GM23338 (cell line): ENCODE measurements around the gene SIRPG. TPM values are rescaled to one million over a fixed set of nuclear protein-coding genes. Genes with fewer than 3 reads are reported as not detected.

ENCODE experiments used
- ATAC-seq: fragments of 200-7000 bp; cut with Tn5 transposase; 3 replicates; pipeline ENCODE4 v1.9.1; 2020
- DNase-seq: peaks from one replicate; pipeline ENCODE4 v3.0.0-alpha.2; 2015; ENCODE audit warnings: low spot score
- H2AFZ ChIP-seq: fragments of 200-600 bp; sonication (generic); 2 replicates; pipeline ENCODE4 v1.8.0; 2016; ENCODE audit warnings: antibody characterized with exemption, mild to moderate bottlenecking, moderate library complexity
- H3F3A ChIP-seq: fragments of 200-600 bp; sonication (generic); replicated peaks from 2 replicates; pipeline ENCODE4 v1.8.0; 2017; ENCODE audit warnings: antibody characterized with exemption, mixed run types, low read depth
- H3K27ac ChIP-seq: fragments of 200-600 bp; sonication (generic); 2 replicates; pipeline ENCODE4 v1.6.1; 2016; ENCODE audit warnings: low read depth
- H3K27me3 ChIP-seq: fragments of 200-600 bp; sonication (generic); 2 replicates; pipeline ENCODE4 v1.8.0; 2016; ENCODE audit warnings: mild to moderate bottlenecking, mixed run types, moderate library complexity; ENCODE audit not compliant: insufficient read depth
- H3K36me3 ChIP-seq: fragments of 200-600 bp; sonication (generic); 2 replicates; pipeline ENCODE4 v1.8.0; 2016; ENCODE audit warnings: mild to moderate bottlenecking; ENCODE audit not compliant: insufficient read depth
- H3K4me1 ChIP-seq: fragments of 200-600 bp; sonication (generic); 2 replicates; pipeline ENCODE4 v1.8.0; 2016; ENCODE audit warnings: mild to moderate bottlenecking, moderate library complexity; ENCODE audit not compliant: insufficient read depth
- H3K4me2 ChIP-seq: fragments of 200-600 bp; sonication (generic); 2 replicates; pipeline ENCODE4 v1.7.1; 2017; ENCODE audit warnings: mixed run types
- H3K4me3 ChIP-seq: fragments of 200-600 bp; sonication (generic); 2 replicates; pipeline ENCODE4 v1.6.1; 2016; ENCODE audit warnings: mixed run types
- H3K79me2 ChIP-seq: fragments of 200-600 bp; sonication (generic); replicated peaks from 2 replicates; pipeline ENCODE4 v1.8.0; 2017; ENCODE audit warnings: mild to moderate bottlenecking; ENCODE audit not compliant: insufficient read depth
- H3K9me2 ChIP-seq: fragments of 200-600 bp; sonication (generic); 2 replicates; pipeline ENCODE4 v1.8.0; 2017; ENCODE audit not compliant: insufficient read depth
- H4K20me1 ChIP-seq: fragments of 200-600 bp; sonication (generic); replicated peaks from 2 replicates; pipeline ENCODE4 v1.8.0; 2017; ENCODE audit warnings: mild to moderate bottlenecking; ENCODE audit not compliant: insufficient read depth
- H3K27ac Mint-ChIP-seq: 2 replicates; pipeline ENCODE4 v1.8.0; 2020; ENCODE audit warnings: inconsistent platforms, mild to moderate bottlenecking, moderate library complexity, mixed read lengths
- H3K27me3 Mint-ChIP-seq: 3 replicates; pipeline ENCODE4 v1.8.0; 2022; ENCODE audit warnings: low read depth, mild to moderate bottlenecking, moderate library complexity, mixed read lengths, inconsistent platforms; ENCODE audit not compliant: insufficient read depth, poor library complexity
- H3K36me3 Mint-ChIP-seq: 3 replicates; pipeline ENCODE4 v1.8.0; 2021; ENCODE audit warnings: low read depth, mild to moderate bottlenecking, inconsistent platforms, moderate library complexity, mixed read lengths
- H3K4me1 Mint-ChIP-seq: 3 replicates; pipeline ENCODE4 v1.8.0; 2020; ENCODE audit warnings: mild to moderate bottlenecking, inconsistent platforms, mixed read lengths
- H3K4me3 Mint-ChIP-seq: 3 replicates; pipeline ENCODE4 v1.8.0; 2021; ENCODE audit warnings: moderate library complexity, mild to moderate bottlenecking, inconsistent platforms, mixed read lengths
- H3K9me3 Mint-ChIP-seq: 3 replicates; pipeline ENCODE4 v1.8.0; 2020; ENCODE audit warnings: moderate library complexity, mild to moderate bottlenecking, inconsistent platforms, mixed read lengths
- CREB1 ChIP-seq: fragments of 250-450 bp; sonication (Bioruptor Pico); IDR thresholded peaks from 2 replicates; pipeline ENCODE4 v1.5.0; 2020; ENCODE audit warnings: low read depth, mild to moderate bottlenecking, moderate library complexity
- NANOG ChIP-seq: IDR thresholded peaks from 2 replicates; pipeline ENCODE4 v1.6.1; 2016; ENCODE audit warnings: antibody characterized with exemption, borderline replicate concordance
- POLR2AphosphoS5 ChIP-seq: IDR thresholded peaks from 2 replicates; pipeline ENCODE4 v1.6.1; 2016; ENCODE audit warnings: antibody characterized with exemption, low read depth
- STAT1 ChIP-seq: IDR thresholded peaks from one replicate; pipeline ENCODE4 v1.6.1; 2016; ENCODE audit warnings: antibody characterized with exemption; ENCODE audit not compliant: unreplicated experiment
- ZNF114 ChIP-seq: fragments of 250-450 bp; sonication (Bioruptor Pico); IDR thresholded peaks from 2 replicates; pipeline ENCODE4 v1.5.0; 2020; ENCODE audit warnings: mild to moderate bottlenecking, moderate library complexity
- ZNF331 ChIP-seq: fragments of 250-450 bp; sonication (Bioruptor Pico); IDR thresholded peaks from 2 replicates; pipeline ENCODE4 v1.5.0; 2020; ENCODE audit warnings: low read depth, mild to moderate bottlenecking, moderate library complexity
- polyA plus RNA-seq: library from polyadenylated mRNA; unstranded; fragments of >200 nt; fragmentation: Nextera tagmentation; extraction: Ambion mirVana; gene quantifications from 2 replicates; pipeline ENCODE4 v1.2.1, GENCODE V29; 2016
- total RNA-seq: library from RNA; depleted of rRNA; stranded (reverse); fragments of >200 nt; shearing (Covaris generic); gene quantifications from 2 replicates; pipeline ENCODE4 v1.2.3, GENCODE V29; 2014
- TF ChIP-seq, protein P1 (sequence below): IDR thresholded peaks from one replicate; pipeline ENCODE4 v1.6.1; 2018; ENCODE audit warnings: antibody characterized with exemption; ENCODE audit not compliant: unreplicated experiment
- TF ChIP-seq, protein P2 (sequence below): IDR thresholded peaks from 2 replicates; pipeline ENCODE4 v1.6.1; 2016; ENCODE audit warnings: antibody characterized with exemption
- TF ChIP-seq, protein P3 (sequence below): fragments of 250-450 bp; sonication (Bioruptor Pico); IDR thresholded peaks from 2 replicates; pipeline ENCODE4 v1.5.0; 2020; ENCODE audit warnings: mild to moderate bottlenecking, moderate library complexity

Gene SIRPG
- total and polyA plus RNA-seq, 2 experiments from 2014 or later, result not detected

DNA sequence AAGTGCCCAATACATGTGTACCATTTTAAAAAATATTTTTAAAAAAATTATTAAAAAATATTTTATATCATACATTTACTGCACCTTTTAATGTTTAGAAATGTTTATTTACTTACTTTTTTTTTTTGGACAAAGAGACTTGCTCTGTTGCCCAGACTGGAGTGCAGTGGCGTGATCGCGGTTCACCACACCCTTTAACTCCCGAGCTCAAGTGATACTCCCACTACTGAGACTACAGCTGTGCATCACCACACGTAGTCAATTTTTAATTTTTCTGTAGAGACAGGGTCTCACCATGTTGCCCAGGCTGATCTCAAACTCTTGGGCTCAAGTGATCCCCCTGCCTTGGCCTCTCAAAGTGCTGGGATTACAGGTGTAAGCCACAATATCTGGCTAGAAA, 9.2 kb upstream of the SIRPG start:
- no peak for ATAC-seq
- H3K36me3 Mint-ChIP-seq, result peaks cover 3% of the 10 kb centered on the region; the same call in 2 of the 3 replicates
- H3K4me3 Mint-ChIP-seq, result no peak overlapping the region
- H3K27me3 Mint-ChIP-seq, result peaks cover 3% of the 10 kb centered on the region
- H3K27ac Mint-ChIP-seq, result no peak overlapping the region
- H2AFZ ChIP-seq, result no peak overlapping the region
- TF ChIP-seq POLR2AphosphoS5 (no peak), ZNF114 (CRISPR knock-in tag) (no peak), CREB1 (no peak), ZNF331 (CRISPR knock-in tag) (no peak), STAT1 (no peak), NANOG (no peak)
- TF ChIP-seq, protein P1, sequence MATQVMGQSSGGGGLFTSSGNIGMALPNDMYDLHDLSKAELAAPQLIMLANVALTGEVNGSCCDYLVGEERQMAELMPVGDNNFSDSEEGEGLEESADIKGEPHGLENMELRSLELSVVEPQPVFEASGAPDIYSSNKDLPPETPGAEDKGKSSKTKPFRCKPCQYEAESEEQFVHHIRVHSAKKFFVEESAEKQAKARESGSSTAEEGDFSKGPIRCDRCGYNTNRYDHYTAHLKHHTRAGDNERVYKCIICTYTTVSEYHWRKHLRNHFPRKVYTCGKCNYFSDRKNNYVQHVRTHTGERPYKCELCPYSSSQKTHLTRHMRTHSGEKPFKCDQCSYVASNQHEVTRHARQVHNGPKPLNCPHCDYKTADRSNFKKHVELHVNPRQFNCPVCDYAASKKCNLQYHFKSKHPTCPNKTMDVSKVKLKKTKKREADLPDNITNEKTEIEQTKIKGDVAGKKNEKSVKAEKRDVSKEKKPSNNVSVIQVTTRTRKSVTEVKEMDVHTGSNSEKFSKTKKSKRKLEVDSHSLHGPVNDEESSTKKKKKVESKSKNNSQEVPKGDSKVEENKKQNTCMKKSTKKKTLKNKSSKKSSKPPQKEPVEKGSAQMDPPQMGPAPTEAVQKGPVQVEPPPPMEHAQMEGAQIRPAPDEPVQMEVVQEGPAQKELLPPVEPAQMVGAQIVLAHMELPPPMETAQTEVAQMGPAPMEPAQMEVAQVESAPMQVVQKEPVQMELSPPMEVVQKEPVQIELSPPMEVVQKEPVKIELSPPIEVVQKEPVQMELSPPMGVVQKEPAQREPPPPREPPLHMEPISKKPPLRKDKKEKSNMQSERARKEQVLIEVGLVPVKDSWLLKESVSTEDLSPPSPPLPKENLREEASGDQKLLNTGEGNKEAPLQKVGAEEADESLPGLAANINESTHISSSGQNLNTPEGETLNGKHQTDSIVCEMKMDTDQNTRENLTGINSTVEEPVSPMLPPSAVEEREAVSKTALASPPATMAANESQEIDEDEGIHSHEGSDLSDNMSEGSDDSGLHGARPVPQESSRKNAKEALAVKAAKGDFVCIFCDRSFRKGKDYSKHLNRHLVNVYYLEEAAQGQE, result no peak
- TF ChIP-seq, protein P2, sequence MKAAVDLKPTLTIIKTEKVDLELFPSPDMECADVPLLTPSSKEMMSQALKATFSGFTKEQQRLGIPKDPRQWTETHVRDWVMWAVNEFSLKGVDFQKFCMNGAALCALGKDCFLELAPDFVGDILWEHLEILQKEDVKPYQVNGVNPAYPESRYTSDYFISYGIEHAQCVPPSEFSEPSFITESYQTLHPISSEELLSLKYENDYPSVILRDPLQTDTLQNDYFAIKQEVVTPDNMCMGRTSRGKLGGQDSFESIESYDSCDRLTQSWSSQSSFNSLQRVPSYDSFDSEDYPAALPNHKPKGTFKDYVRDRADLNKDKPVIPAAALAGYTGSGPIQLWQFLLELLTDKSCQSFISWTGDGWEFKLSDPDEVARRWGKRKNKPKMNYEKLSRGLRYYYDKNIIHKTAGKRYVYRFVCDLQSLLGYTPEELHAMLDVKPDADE, result no peak
- TF ChIP-seq, protein P3, sequence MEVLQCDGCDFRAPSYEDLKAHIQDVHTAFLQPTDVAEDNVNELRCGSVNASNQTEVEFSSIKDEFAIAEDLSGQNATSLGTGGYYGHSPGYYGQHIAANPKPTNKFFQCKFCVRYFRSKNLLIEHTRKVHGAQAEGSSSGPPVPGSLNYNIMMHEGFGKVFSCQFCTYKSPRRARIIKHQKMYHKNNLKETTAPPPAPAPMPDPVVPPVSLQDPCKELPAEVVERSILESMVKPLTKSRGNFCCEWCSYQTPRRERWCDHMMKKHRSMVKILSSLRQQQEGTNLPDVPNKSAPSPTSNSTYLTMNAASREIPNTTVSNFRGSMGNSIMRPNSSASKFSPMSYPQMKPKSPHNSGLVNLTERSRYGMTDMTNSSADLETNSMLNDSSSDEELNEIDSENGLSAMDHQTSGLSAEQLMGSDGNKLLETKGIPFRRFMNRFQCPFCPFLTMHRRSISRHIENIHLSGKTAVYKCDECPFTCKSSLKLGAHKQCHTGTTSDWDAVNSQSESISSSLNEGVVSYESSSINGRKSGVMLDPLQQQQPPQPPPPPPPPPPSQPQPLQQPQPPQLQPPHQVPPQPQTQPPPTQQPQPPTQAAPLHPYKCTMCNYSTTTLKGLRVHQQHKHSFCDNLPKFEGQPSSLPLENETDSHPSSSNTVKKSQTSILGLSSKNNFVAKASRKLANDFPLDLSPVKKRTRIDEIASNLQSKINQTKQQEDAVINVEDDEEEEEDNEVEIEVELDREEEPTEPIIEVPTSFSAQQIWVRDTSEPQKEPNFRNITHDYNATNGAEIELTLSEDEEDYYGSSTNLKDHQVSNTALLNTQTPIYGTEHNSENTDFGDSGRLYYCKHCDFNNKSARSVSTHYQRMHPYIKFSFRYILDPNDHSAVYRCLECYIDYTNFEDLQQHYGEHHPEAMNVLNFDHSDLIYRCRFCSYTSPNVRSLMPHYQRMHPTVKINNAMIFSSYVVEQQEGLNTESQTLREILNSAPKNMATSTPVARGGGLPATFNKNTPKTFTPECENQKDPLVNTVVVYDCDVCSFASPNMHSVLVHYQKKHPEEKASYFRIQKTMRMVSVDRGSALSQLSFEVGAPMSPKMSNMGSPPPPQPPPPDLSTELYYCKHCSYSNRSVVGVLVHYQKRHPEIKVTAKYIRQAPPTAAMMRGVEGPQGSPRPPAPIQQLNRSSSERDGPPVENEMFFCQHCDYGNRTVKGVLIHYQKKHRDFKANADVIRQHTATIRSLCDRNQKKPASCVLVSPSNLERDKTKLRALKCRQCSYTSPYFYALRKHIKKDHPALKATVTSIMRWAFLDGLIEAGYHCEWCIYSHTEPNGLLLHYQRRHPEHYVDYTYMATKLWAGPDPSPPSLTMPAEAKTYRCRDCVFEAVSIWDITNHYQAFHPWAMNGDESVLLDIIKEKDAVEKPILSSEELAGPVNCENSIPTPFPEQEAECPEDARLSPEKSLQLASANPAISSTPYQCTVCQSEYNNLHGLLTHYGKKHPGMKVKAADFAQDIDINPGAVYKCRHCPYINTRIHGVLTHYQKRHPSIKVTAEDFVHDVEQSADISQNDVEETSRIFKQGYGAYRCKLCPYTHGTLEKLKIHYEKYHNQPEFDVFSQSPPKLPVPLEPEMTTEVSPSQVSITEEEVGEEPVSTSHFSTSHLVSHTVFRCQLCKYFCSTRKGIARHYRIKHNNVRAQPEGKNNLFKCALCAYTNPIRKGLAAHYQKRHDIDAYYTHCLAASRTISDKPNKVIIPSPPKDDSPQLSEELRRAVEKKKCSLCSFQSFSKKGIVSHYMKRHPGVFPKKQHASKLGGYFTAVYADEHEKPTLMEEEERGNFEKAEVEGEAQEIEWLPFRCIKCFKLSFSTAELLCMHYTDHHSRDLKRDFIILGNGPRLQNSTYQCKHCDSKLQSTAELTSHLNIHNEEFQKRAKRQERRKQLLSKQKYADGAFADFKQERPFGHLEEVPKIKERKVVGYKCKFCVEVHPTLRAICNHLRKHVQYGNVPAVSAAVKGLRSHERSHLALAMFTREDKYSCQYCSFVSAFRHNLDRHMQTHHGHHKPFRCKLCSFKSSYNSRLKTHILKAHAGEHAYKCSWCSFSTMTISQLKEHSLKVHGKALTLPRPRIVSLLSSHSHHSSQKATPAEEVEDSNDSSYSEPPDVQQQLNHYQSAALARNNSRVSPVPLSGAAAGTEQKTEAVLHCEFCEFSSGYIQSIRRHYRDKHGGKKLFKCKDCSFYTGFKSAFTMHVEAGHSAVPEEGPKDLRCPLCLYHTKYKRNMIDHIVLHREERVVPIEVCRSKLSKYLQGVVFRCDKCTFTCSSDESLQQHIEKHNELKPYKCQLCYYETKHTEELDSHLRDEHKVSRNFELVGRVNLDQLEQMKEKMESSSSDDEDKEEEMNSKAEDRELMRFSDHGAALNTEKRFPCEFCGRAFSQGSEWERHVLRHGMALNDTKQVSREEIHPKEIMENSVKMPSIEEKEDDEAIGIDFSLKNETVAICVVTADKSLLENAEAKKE, result no peak
- H3K4me3 ChIP-seq, result no peak overlapping the region
- no peaks in the 10 kb centered on the region for H3K27me3 ChIP-seq
- peaks cover 11% of the 10 kb centered on the region; the same call in 2 of the 3 replicates for H3K9me3 Mint-ChIP-seq
- DNase-seq, result no peak
- no peaks in the 10 kb centered on the region for H3K79me2 ChIP-seq
- no peak overlapping the region for H3K4me2 ChIP-seq
- H3K27ac ChIP-seq, result no peak overlapping the region
- H3K36me3 ChIP-seq, result no peaks in the 10 kb centered on the region
- peaks cover 11% of the 10 kb centered on the region for H3K9me2 ChIP-seq
- H3K4me1 Mint-ChIP-seq, result peaks cover 10% of the 10 kb centered on the region
- H4K20me1 ChIP-seq, result no peaks in the 10 kb centered on the region
- no peaks in the 10 kb centered on the region for H3F3A ChIP-seq
- no peaks in the 10 kb centered on the region for H3K4me1 ChIP-seq
